ENCODE measurements around the gene MIP.
A peak's percentile ranks its signal among the peaks of the same experiment; 100 is the strongest.
"Not testable (repeated sequence)": the region's sequence is repeated elsewhere in the genome, so short reads cannot be mapped to it uniquely, and the experiment has no call there.

Gene MIP

GRCh38 chr12:56454557-56454956, at the start of gene MIP:
Gene MIP (minus strand): TSS chr12:56454657. CDS start chr12:56454613, 44 bp downstream.
- no peak for DNase-seq

- not testable (repeated sequence) for DNase-seq
Measured at GRCh38 chr12:56499879-56500278, 45.4 kb upstream of the MIP start.

GRCh38 chr12:56499452-56499851, 45.0 kb upstream of the MIP start:
- DNase-seq = not testable (repeated sequence)

GRCh38 chr12:56498126-56498902, 43.9 kb upstream of the MIP start:
- DNase-seq = not testable (repeated sequence)

GRCh38 chr12:56496704-56497103, 42.2 kb upstream of the MIP start:
- not testable (repeated sequence) for DNase-seq

- not testable (repeated sequence) for DNase-seq
Measured at GRCh38 chr12:56494481-56494880, 40.0 kb upstream of the MIP start.

- not testable (repeated sequence) for DNase-seq
Measured at GRCh38 chr12:56494106-56494415, 39.6 kb upstream of the MIP start.

GRCh38 chr12:56493409-56494105, 39.1 kb upstream of the MIP start:
- not testable (repeated sequence) for DNase-seq

GRCh38 chr12:56490360-56490759, 35.9 kb upstream of the MIP start:
- DNase-seq = no peak

- peak; percentile 83 for DNase-seq
Measured at GRCh38 chr12:56488041-56488955, 33.8 kb upstream of the MIP start, which contains the start of gene GLS2. Gene GLS2 (minus strand): TSS chr12:56488161. CDS start chr12:56488118, 43 bp downstream.

GRCh38 chr12:56487448-56488040, 33.1 kb upstream of the MIP start:
- DNase-seq = peak; percentile 64

- DNase-seq = no peak
Measured at GRCh38 chr12:56486694-56487093, 32.2 kb upstream of the MIP start.

- no peak for DNase-seq
Measured at GRCh38 chr12:56484566-56484965, 30.1 kb upstream of the MIP start.

- DNase-seq = no peak
Measured at GRCh38 chr12:56479625-56480024, 25.2 kb upstream of the MIP start.

GRCh38 chr12:56477521-56478225, 23.2 kb upstream of the MIP start:
- no peak for DNase-seq

GRCh38 chr12:56476972-56477432, 22.5 kb upstream of the MIP start:
- no peak for DNase-seq

- no peak for DNase-seq
Measured at GRCh38 chr12:56476143-56476542, 21.7 kb upstream of the MIP start.

GRCh38 chr12:56474389-56474788, 19.9 kb upstream of the MIP start:
- no peak for DNase-seq

- DNase-seq = no peak
Measured at GRCh38 chr12:56469007-56469930, 14.8 kb upstream of the MIP start.

- DNase-seq = peak; percentile 96
Measured at GRCh38 chr12:56468216-56469006, 14.0 kb upstream of the MIP start, which contains the start of gene SPRYD4. Gene SPRYD4 (plus strand): TSS chr12:56468578. CDS start chr12:56468592, 14 bp downstream.
